Aorta (tissue), 5 donors: Measurements from ENCODE around the gene NAA25. TPM values are rescaled to one million over a fixed set of nuclear protein-coding genes. Genes with fewer than 3 reads are reported as not detected.
"Not testable (repeated sequence)": the region's sequence is repeated elsewhere in the genome, so short reads cannot be mapped to it uniquely, and the experiment has no call there.

Source experiments
- ATAC-seq: fragments of 200-7000 bp; cut with Tn5 transposase; one replicate; pipeline ENCODE4 v1.9.1; 2022; ENCODE audit warnings: moderate library complexity; ENCODE audit not compliant: low FRiP score
- DNase-seq, 2 donors: peaks; one replicate each; pipeline ENCODE4 v3.0.0-alpha.2; 2020
- H3K27ac ChIP-seq, 2 donors: one replicate each; pipeline ENCODE4 v1.5.1; 2013; ENCODE audit warnings: low read length in 2 of 2, mild to moderate bottlenecking in 2 of 2, moderate library complexity in 2 of 2, control low read depth in 1 of 2, inconsistent platforms in 1 of 2, low read depth in 1 of 2
- H3K27me3 ChIP-seq, 2 donors: one replicate each; pipeline ENCODE4 v1.6.1; 2013; ENCODE audit warnings: control low read depth in 1 of 2, low read length in 1 of 2, mild to moderate bottlenecking in 1 of 2, moderate library complexity in 1 of 2; ENCODE audit not compliant: insufficient read depth in 2 of 2, control insufficient read depth in 1 of 2
- H3K36me3 ChIP-seq, 2 donors: one replicate each; pipeline ENCODE4 v1.6.1; 2013; ENCODE audit warnings: control low read depth in 1 of 2, low read length in 1 of 2, mild to moderate bottlenecking in 1 of 2; ENCODE audit not compliant: insufficient read depth in 2 of 2, control insufficient read depth in 1 of 2
- H3K4me1 ChIP-seq, 2 donors: one replicate each; pipeline ENCODE4 v1.6.1; 2013; ENCODE audit warnings: low read length in 2 of 2, control low read depth in 1 of 2, mild to moderate bottlenecking in 1 of 2, moderate library complexity in 1 of 2; ENCODE audit not compliant: insufficient read depth in 2 of 2, control insufficient read depth in 1 of 2
- H3K4me3 ChIP-seq, 2 donors: one replicate each; pipeline ENCODE4 v1.5.1; 2013; ENCODE audit warnings: low read length in 2 of 2, control low read depth in 1 of 2, mild to moderate bottlenecking in 1 of 2
- H3K9me3 ChIP-seq: one replicate; pipeline ENCODE4 v1.6.1; 2013; ENCODE audit warnings: mild to moderate bottlenecking, low read length; ENCODE audit not compliant: control insufficient read depth
- WGBS, 2 donors: extraction: QIAGEN DNeasy Blood & Tissue Kit; methylation state at CpG; one replicate each; pipeline ENCODE4 v1.1.7; 2013; 5-methylcytosine and 5-hydroxymethylcytosine counted together
- intact Hi-C, 2 donors: fragments of 100-400 bp; cut with DNase I; formaldehyde crosslinking; loops; one replicate each; pipeline versions ENCODE4 v1.14.2 to v1.15.0; 2022
- polyA plus RNA-seq, 2 donors: library from polyadenylated mRNA; stranded (reverse); fragments of 200-250 nt; gene quantifications; one replicate each; pipeline ENCODE4 v1.2.3, GENCODE V29; 2013
- total RNA-seq, 2 donors: library from RNA; stranded (reverse); fragmentation: NEBNext Ultra II Directional; extraction: Animal tissue kit (Norgen Biotek cat#: 25700); gene quantifications; one replicate each; pipeline ENCODE4 v1.2.1, GENCODE V29; 2021
- donor health status: healthy with polysubstance abuse.
- donor health status: Bipolar disorder and iron deficiency.
- donor health status: DM: no; HTN: no; CAD: no.
- donor health status: DM: no; HTN: no; CAD: no.
- donor health status: DM: yes; HTN: yes; CAD: no.

The NAA25 gene
- total and polyA plus RNA-seq, 4 donors: 2.1 to 27.5 (median 14.3) TPM

DNA sequence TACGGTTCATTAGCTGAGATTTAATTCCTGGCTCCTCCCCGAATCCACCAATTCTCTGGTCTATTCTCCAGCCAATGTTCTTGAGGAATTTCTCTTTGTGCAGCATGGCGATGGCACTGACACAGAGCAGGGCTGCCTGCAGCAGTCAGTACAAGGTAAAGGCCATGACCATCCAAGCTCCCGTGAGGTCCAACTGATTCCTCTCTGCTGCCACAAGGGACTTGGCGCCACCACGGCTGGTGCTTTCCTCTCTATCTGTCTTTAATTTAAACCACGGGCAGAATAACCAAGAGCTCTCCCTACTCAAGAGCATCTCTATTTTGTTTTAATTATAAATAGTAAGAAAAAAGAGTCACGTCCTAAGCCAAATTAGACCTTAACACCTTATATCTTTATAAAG lies 107.8 kb downstream of the NAA25 start:
- Histone ChIP-seq H3K4me3 (no peak overlapping the region), H3K27ac (peak overlapping the region in 1 of 2 donors; percentile 64), H3K9me3 (no peaks in the 10 kb centered on the region), H3K4me1 (no peaks in the 10 kb centered on the region), H3K27me3 (no peaks in the 10 kb centered on the region), H3K36me3 (no peaks in the 10 kb centered on the region)
- intact Hi-C loops: no loop called here
- ATAC-seq (no peak), DNase-seq (no peak)
- 86 to 87% methylated on average over 8 of the region's 8 CpGs for WGBS, 2 donors

DNA sequence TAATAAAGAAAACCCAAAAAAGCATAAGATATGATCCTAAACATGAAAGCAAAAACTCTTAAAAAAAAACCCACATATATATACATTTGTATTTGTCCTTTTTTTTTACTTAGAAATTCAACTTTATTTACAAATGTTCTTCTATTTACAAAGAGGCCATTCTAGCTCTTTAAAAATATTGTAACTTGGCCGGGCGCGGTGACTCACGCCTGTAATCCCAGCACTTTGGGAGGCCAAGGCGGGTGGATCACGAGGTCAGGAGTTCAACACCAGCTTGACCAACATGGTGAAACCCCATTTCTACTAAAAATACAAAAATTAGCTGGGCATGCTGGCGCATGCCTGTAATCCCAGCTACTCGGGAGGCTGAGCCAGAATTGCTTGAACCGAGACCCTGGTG lies 109.5 kb downstream of the NAA25 start:
- DNase-seq, H3K36me3 ChIP-seq, H3K27me3 ChIP-seq, intact Hi-C loops, H3K4me3 ChIP-seq, ATAC-seq, H3K4me1 ChIP-seq, H3K27ac ChIP-seq, H3K9me3 ChIP-seq: not testable (repeated sequence)
- 95 to 97% methylated on average over 9 of the region's 9 CpGs for WGBS, 2 donors

DNA sequence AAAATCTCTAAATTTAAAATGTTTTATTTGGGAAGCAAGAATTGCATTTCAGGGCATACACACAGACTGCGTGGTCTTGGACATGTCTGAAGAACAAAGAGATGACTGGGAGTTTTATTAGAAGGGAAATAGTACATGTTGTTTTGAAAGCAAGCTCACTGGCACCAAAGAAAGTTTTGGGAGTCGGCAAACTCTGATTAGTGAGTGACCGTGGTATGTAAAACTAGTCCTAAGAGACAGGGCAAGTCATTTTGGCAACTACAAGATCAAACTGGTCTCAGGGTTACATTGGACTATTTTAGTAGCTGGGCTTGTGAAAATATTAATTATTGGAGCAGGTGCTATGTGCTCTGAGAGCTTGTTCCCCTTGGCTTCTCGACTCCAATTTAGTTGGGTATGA lies 110.6 kb downstream of the NAA25 start:
- WGBS, 2 donors: 10 to 23% methylated on average over 4 of the region's 4 CpGs
- Histone ChIP-seq H3K9me3 (no peaks in the 10 kb centered on the region), H3K36me3 (no peaks in the 10 kb centered on the region), H3K4me1 (no peaks in the 10 kb centered on the region), H3K27ac (peak overlapping the region in 1 of 2 donors; percentile 2), H3K27me3 (no peaks in the 10 kb centered on the region), H3K4me3 (no peak overlapping the region)
- intact Hi-C loops: no loop called here
- no peak for ATAC-seq
- DNase-seq: no peak

DNA sequence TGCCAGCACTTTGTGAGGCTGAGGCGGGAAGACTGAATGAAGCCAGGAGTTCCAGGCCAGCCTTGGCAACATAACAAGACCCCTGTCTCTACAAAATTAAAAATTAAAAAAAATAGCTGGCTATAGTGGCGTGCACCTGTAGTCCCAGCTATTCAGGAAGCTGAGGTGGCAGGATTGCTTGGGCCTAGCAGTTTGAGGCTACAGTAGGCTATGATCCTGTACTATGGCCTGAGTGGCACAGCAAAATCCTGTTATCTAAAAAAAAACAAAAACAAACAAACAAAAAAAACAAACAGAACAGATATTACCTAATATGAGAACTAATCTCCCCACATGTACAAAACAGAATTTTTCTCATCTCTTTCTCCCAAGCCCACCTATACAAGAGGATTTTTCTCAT lies 111.3 kb downstream of the NAA25 start:
- Histone ChIP-seq H3K4me3 (no peak overlapping the region), H3K36me3 (no peaks in the 10 kb centered on the region), H3K9me3 (no peaks in the 10 kb centered on the region), H3K27me3 (no peaks in the 10 kb centered on the region), H3K27ac (no peak overlapping the region), H3K4me1 (no peaks in the 10 kb centered on the region)
- 85 to 89% methylated on average over 2 of the region's 2 CpGs for WGBS, 2 donors
- DNase-seq (no peak), ATAC-seq (no peak)
- intact Hi-C loops: no loop called here

DNA sequence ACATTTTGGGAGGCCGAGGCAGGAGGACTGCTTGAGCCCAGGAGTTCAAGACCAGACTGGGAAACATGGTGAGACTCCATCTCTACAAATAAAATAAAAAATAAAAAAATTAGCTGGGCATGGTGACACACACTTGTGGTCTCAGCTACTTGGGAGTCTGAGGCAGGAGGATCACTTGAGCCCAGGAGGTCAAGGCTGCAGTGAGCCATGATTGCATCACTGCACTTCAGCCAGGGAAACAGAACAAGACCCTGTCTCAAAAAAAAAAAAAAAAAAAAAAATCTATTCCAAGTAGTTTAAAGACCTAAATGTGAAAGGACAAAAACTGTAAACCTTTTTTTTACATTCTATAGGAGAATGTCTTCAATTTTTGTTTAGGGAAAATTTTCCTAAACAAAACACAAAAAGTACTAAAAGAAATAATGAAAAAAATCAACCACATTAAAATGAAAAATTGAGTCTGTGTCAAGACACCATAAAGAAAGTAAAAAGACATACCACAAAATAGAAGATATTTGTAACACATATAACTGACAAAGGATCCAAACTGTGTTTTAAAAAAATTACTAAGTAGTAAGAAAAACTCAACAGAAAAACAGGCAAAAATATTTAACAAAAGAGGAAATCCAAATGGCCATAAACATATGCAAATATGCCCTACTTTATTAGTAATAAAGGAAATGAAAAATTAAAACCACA lies 112.7 kb downstream of the NAA25 start:
- WGBS, 2 donors: 93 to 99% methylated on average over 1 of the region's 1 CpG
- Histone ChIP-seq H3K36me3 (no peaks in the 10 kb centered on the region), H3K4me1 (no peaks in the 10 kb centered on the region), H3K27ac (no peak overlapping the region), H3K4me3 (no peak overlapping the region), H3K9me3 (no peaks in the 10 kb centered on the region), H3K27me3 (no peaks in the 10 kb centered on the region)
- intact Hi-C loops: no loop called here
- DNase-seq (no peak), ATAC-seq (no peak)

DNA sequence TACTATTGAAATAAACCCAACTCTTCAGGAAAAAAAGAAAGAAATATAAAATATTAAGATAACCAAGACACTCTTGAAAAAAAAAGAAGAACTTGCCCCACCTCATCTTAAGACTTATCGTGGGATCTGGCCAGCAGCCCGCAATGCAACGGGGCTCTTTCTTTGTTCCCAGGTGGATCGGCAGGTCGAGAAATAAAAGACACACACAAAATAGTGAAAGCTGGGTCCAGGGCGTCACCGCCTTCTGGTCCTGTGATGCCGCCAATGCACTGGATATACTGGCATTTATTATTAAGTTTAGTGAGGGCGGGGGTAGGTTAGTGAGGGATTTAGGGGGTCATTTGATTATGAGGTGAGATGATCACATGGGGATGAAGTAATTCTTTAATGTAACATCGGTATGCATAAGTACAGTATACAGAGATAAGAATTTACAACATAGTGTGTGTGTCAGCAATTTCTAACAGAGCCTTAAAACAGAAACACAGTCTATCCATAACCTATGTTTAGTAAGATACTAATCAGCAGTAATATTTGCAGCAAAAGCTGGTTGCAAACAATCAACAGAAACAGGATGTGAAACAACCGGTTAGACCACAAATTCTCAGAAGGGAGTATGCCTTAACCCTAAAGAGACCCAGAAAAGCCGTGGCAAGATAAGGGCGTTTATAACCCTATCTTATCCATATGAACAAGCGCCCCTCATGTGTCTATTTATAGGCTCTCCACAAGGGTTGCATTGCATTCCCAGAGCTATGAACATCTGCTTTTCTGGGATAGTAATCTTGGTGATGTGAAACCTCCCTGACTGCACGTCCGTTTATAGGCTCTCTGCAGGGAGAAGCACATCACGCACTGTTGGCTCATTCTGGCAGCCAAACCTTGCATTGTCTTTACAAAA lies 114.1 kb downstream of the NAA25 start:
- H3K27me3 ChIP-seq, H3K4me3 ChIP-seq, H3K4me1 ChIP-seq, intact Hi-C loops, H3K36me3 ChIP-seq, H3K9me3 ChIP-seq, ATAC-seq, DNase-seq, H3K27ac ChIP-seq: not testable (repeated sequence)
- 83 to 86% methylated on average over 17 of the region's 17 CpGs for WGBS, 2 donors

DNA sequence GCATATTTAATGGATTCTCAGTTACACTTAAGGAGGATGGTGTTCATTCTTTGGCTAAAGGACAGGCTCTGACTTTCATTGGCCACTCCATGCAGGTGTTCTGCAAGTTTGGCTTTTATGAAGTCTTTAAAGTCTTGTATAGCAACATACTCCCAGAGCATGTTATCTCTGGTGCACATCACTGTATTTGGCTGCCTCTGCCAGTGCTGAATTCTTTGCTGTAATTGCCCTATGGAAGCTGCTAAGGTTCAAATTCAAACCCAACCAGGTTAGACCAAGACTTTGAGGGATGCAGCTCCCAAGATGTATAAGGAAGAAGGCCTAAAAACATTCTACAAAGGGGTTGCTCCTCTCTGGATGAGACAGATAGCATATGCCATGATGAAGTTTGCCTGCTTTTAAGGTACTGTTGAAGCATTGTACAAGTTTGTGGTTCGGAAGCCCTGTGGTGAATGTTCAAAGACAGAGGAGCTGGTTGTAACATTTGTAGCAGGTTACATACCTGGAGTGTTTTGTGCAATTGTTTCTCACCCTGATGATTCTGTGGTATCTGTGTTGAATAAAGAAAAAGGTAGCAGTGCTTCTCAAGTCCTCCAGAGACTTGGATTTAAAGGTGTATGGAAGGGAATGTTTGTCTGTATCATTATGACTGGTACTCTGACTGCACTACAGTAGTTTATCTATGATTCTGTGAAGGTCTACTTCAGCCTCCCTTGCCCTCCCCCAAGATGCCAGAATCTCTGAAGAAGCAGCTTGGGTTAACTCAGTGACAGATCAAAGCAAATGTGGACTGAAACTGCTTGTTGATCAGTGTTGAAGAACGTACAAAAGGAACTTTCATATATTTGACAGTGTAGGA lies 115.1 kb downstream of the NAA25 start:
- no peaks in the 10 kb centered on the region for H3K27me3 ChIP-seq
- 93 to 95% methylated on average over 2 of the region's 2 CpGs for WGBS, 2 donors
- no peaks in the 10 kb centered on the region for H3K4me1 ChIP-seq
- ATAC-seq (no peak), DNase-seq (no peak)
- no peak overlapping the region for H3K4me3 ChIP-seq
- H3K36me3 ChIP-seq: no peaks in the 10 kb centered on the region
- intact Hi-C loops: no loop called here
- no peaks in the 10 kb centered on the region for H3K9me3 ChIP-seq
- H3K27ac ChIP-seq: no peak overlapping the region

DNA sequence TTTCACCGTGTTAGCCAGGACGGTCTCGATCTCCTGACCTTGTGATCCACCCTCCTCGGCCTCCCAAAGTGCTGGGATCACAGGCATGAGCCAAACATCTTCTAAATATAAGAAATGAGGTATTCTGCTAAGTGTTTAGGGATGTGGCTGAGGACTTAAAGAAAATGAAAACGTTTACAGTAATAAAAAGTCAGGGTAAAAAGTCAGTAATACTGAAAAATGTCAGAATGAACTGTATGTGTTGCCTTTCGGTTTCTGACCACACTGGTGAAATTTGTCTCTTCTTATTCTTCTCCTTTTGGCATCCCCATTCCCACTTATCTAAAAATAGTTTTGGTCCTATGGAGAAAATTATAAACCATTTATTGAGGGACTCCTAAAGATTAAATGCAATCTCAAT lies 116.1 kb downstream of the NAA25 start:
- Histone ChIP-seq H3K27me3 (no peaks in the 10 kb centered on the region), H3K9me3 (no peaks in the 10 kb centered on the region), H3K27ac (no peak overlapping the region), H3K4me3 (no peak overlapping the region), H3K36me3 (no peaks in the 10 kb centered on the region), H3K4me1 (no peaks in the 10 kb centered on the region)
- 81 to 84% methylated on average over 6 of the region's 6 CpGs for WGBS, 2 donors
- intact Hi-C loops: no loop called here
- DNase-seq: no peak
- ATAC-seq: no peak
